Fibroblast of skin of left quadriceps (primary cell): ENCODE data around the gene EIF1AD.
A peak's percentile ranks its signal among the peaks of the same experiment; 100 is the strongest.

Source experiments
- DNase-seq, 2 experiments: peaks; one replicate each; pipeline ENCODE4 v3.0.0-alpha.2; 2013; ENCODE audit warnings: low read depth in 2 of 2

Gene EIF1AD

DNA sequence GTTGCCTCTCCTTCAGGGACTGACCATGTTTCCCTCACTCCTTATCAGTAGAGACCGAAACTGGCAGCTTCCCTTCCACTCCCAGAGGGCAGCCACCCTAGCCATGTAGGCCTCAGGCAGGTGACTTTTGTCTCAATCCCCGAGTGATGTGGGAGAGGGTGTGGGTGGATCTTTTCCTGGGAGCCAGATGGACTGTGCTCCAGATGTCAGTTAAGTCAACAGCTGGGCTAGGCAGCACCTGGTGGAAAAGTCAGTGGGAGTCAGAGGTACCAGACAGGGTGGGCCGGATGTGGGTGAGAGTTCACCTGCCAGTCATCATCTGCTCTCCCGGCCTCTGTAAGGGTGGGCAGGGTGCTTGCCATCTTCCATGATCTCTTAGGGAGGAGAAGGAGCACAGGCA is 2.2 kb upstream of the EIF1AD start:
- no peak for DNase-seq

DNA sequence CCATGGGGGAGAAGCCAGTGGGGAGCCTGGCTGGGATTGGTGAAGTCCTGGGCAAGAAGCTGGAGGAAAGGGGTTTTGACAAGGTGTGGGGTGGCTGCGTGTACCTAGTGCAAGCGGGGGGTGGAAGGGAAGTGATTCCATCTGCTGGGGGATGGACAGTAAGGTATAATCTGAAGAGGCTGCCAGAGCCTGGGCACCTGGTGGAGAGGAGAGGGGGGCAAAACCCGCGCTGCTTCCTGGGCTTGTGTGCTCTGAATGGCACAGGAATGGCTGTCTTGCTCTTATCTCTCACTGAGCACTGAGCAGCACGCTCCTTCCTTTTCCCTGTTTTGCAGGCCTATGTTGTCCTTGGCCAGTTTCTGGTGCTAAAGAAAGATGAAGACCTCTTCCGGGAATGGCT is 1.3 kb upstream of the EIF1AD start:
- no peak for DNase-seq

DNA sequence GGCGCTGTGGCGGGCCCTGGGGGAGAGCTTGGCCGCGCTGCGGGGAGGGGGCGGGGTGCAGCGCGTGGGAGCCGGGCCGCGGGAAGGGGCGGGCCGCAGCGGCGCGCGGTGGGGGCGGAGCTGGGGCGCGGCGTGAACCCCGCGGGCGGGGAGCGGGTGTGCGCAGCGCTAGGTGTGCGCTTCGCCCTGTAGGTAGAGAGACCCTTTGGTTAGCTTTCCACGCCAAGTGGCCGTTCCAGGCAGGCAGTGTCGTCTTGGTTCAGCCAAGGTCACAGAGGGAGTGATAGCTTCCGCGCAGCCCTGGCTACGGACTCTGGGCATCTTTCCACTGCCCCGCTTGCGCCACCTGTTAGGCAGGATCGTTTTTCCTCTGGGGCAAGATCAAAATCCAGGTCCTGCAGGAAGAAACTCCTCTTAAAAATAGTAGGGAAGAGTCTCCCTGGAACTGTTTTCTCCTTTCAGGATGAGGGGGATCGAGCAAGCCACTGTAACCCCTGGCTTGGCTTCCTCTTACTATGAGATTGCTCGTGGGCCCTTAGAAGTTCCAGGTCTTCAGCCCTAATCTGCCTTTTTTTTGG is 780 bp upstream of the EIF1AD start:
- DNase-seq, result no peak

- no peak for DNase-seq
These were observed 4.7 kb downstream of the EIF1AD start for GRCh38 chr11:65997286-65997685.

- no peak for DNase-seq
These were observed 9.9 kb downstream of the EIF1AD start for GRCh38 chr11:65992056-65992455.

DNA sequence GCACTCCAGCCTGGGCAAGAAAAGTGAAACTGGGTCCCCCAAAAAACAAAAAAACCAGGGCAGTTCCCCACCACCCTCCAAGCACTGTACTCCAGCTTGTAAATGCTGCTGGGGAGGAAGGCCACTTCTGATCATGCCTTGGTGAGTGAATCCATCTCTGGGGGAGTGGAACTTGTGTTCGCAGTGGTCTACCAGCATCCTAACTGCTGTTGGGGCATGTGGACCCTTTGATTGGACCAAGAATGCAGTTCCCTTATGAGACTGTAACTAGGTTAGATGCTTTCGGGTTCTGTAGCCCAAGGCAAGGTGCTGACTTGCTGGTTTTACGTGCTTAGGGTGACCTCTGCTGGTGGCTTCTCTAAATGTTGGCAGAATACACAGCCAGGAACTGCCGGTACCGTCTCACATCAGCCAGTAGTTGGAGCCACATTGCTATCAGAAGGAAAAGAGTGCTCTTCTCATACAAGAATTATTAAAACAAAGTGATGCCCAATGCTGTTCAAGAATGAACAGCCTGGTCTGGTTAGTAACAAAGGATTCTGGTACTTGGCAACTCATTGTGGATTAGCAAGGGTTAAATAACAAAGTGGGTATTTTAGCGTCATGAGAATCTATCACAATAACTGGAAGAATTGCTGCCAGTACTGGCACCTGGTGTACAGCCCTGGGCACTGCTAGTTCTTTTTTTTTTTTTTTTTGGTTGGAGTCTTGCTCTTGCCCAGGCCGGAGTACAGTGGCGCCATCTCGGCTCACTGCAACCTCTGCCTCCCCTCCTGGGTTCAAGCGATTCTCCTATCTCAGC is 13.0 kb downstream of the EIF1AD start:
- DNase-seq, result peak; percentile 87 to 89

DNA sequence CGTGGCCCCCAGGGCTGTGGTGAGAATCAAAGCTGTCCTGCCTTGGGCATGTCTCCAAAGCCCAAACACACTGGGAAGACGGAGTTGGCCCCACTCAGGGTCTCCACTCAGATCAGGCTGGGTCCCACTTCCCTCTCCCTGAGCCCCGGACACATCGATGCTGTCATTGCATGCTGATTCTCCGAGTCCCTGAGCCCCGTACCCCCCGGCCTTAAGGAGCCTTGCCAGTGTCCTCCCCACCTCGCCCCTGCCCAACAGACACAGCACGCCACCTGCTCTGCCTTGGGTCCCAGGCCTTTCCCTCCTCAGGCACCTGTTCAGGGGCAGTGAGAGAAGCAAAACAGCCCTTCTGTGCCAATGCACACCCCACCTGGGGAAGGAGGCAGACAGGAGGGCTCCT is 14.6 kb downstream of the EIF1AD start:
- no peak for DNase-seq

DNA sequence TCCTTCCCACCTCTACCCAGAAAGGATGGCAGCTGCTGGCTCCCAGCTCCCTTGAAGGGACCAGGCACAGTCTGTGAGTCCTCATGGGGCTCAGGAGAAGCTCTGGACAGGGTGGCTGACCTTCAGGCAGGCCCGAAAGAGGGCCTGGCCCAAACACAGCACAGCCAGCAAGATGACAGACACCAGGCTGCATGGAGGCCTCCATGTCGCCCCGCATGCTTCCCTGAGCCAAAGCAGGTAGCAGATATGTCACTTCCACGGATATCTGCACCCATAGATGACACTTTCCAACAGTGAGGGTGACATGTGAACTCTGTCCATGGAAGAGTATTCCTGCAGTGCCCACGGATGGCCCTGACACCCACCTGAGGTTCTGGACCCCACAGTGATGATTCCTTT is 18.4 kb downstream of the EIF1AD start:
- DNase-seq, result no peak

- DNase-seq, result no peak
These were observed 19.0 kb downstream of the EIF1AD start for GRCh38 chr11:65982824-65983588.

GRCh38 chr11:65981972-65982823 is 19.8 kb downstream of the EIF1AD start:
- no peak for DNase-seq

DNA sequence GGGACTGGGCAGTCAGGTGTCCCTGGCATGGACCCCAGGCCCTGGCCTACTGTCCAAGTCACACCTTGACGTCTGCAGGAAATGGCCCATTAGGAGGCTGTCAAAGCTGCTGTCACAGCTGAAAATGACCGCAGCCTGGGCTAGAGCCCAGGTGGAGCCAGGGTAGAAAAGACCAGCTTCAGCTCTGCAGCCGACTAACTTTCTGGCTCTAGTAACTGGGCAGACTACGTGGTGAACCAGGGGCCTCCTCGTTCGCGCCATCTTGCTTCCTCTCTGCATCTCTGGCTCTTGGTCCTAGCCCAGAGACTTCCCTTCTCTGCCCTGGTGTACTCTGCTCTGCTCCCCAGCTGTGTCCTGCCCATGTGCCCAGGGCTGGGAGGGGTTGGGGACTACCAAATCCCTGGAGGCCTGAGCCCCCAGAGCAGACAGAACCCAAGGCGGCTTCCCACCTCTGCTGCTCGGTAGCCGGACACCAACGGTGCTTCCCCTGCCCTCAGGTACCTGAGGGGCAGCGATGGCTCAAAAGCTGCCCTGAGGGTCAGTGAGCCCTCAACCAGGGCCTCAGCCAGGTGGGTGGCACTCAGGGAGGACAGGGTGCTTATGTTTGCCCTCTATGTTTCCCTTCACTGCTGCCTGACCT is 20.7 kb downstream of the EIF1AD start:
- no peak for DNase-seq

GRCh38 chr11:65979261-65979759 is 22.6 kb downstream of the EIF1AD start:
- no peak for DNase-seq

GRCh38 chr11:65978391-65979238 is 23.3 kb downstream of the EIF1AD start:
- DNase-seq, result no peak

DNA sequence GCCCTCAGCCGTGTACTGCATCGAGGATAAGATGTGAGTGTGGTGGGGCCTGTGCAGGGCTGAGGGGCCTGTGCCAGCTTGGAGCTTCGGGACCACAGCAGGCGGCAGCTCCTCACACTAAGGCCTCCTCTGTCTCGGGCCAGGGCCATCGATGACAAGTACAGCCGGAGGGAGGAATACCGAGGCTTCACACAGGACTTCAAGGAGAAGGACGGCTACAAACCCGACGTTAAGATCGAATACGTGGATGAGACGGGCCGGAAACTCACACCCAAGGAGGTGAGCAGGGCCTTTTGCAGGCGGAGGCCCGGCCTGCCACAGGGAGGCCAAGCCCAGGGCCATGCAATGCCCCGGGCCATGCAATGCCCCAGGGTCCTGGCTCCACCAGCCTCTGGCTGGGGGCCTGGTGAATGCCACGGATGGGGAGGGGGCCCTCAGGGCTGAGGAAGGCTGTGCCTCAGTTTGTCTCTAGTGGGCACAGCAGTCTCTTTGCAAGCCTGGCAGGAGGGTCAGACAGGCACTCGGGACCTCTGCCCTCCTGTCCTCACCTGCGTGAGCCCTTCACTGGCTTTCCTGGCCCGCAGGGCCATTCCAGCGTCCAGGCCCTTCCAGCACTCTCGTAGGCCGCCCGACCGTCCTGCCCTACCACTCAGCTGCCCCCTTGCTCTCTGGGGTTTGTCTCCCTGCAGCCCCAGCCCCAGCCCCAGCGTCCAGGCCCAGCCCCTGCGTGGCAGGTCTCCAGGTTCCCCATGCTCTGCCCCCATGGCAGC is 24.2 kb downstream of the EIF1AD start:
- no peak for DNase-seq

DNA sequence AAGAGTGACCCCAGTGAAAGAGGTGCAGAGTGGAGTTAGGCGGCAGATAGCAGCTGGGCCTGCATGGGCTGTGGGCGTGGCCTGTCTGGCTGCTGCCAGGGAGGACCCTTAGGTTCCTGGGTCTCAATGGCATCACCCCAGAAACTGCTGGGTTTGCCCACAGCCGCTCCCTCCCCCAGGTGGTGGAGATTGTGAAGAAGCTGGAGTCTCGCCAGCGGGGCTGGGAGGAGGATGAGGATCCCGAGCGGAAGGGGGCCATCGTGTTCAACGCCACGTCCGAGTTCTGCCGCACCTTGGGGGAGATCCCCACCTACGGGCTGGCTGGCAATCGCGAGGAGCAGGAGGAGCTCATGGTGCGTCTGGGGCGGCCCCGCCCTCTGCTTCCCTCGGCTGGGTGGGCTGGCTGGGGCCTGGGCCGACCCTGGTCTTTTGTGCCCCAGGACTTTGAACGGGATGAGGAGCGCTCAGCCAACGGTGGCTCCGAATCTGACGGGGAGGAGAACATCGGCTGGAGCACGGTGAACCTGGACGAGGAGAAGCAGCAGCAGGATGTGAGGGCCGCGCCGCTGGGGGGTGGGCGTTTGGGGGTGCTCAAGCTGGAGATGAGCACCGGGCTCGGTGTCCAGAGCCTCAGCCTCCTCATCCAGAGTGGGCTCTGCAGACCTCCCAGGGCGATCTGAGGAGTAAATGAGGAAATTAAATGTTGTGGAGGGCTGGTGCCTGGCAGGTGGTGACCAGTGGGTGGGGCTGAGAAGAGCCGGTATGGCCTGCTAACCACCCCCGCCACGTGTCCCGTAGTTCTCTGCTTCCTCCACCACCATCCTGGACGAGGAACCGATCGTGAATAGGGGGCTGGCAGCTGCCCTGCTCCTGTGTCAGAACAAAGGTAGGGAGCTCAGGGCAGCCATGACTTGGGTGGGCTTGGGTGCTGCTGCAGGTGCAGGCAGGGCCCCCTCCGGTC is 25.5 kb downstream of the EIF1AD start:
- DNase-seq, result no peak

DNA sequence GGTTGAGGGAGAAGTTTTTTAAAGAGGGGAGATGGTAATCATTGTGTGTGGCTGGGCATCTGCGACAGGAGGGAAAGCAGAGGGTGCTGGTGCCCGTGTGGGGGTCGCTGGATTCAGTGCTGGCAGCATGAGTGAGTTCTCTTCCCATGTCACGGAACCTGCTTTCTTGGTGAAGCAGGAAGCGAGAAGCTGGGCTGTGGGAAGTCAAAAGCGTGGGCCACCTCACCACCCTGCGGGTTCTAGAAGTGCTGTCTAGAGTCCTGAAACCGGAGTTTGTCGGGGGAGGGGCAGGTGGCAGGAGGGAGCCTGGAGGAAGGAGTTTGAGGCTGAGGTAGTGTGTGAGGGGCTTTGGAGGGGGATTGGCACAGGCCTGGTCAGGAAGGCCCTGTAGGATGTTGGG is 26.2 kb downstream of the EIF1AD start:
- DNase-seq, result no peak

DNA sequence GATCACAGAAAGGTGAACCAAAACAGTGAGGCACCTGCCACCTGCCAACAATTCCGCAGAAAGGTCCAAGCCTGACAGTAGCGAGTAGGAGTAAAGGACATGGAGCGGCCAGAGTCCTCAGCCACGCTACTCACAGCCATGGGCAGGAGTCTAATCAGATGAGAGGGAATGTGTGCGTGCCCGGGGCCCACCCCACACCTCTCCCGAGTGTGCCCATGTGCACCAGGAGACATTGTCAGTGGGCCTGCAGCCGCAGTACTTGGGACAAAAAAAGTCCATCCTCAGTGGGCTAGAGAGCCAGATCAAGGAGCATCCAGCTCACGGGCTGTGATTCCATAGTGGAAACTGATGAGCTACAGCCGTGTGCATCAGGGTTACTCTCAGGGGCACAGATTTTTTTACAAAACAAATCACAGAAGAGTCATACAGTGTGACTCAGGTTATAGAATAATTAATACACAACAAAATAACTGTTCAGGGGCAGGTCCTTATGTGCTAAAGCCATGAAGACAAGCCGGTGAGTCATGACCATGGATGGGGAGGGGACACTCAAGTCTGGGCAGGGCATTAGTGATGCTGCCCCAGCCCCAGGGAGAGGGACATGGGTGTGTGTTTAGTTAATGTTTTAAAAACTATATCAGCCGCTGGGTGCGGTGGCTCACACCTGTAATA is 28.4 kb downstream of the EIF1AD start:
- DNase-seq, result no peak

DNA sequence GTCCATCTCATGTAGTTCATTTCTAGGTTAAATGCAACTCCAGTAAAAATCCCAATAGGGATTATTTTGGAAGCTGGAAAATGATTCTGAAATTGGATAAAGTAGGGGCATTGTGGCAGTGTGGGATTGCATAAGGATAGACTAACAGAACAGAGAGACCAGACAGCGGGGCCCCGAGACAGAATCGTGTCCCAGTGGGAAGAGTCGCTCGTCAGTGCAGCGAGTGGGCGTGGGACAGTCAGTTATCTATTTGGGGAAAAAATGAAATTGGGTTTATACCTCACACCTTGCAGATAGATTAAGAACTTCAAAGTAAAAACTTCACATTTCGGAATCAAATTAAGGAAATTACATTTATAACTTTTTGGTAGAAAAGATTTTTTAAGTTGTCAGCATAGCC is 29.8 kb downstream of the EIF1AD start:
- DNase-seq, result no peak
